Naive thymus-derived CD4-positive, alpha-beta T cell (primary cell): ENCODE data around the gene GAK. TPM values are rescaled to one million over a fixed set of nuclear protein-coding genes. Genes with fewer than 3 reads are reported as not detected.

Experiments used
- ATAC-seq: fragments of 150-1000 bp; cut with Tn5 transposase; 2 replicates; pipeline ENCODE4 v1.10.0; 2021; ENCODE audit warnings: mild to moderate bottlenecking, moderate library complexity
- CTCF ChIA-PET: fragments of 350-600 bp; sonication (Branson Sonifier 250); formaldehyde crosslinking; loops from one replicate; lab custom pipeline; 2021; ENCODE audit warnings: antibody characterized with exemption; lab: Charles Lee
- POLR2A ChIA-PET: fragments of 350-600 bp; sonication (Branson Sonifier 250); formaldehyde crosslinking; loops from one replicate; lab custom pipeline; 2021; ENCODE audit warnings: antibody characterized with exemption, inconsistent platforms; lab: Charles Lee
- DNase-seq, 9 donors: peaks; one replicate each; pipeline versions ENCODE4 v3.0.0 to v3.0.0-alpha.2; 2020 to 2022; ENCODE audit warnings: mixed read lengths in 1 of 9
- H3K27ac ChIP-seq: one replicate; pipeline ENCODE4 v1.7.0; 2013; ENCODE audit warnings: mild to moderate bottlenecking, low read depth, low read length, moderate library complexity
- H3K27me3 ChIP-seq, 2 donors: one replicate each; pipeline ENCODE4 v1.7.0; 2013; ENCODE audit warnings: low read length in 2 of 2, mild to moderate bottlenecking in 2 of 2, moderate library complexity in 2 of 2; ENCODE audit not compliant: control insufficient read depth in 2 of 2, insufficient read depth in 2 of 2
- H3K36me3 ChIP-seq, 3 experiments: 1 replicate in 2 of 3; 2 replicates in 1 of 3; pipeline ENCODE4 v1.7.0; 2013; ENCODE audit warnings: low read length in 3 of 3, mild to moderate bottlenecking in 3 of 3, moderate library complexity in 1 of 3; ENCODE audit not compliant: insufficient read depth in 3 of 3, control insufficient read depth in 2 of 3
- H3K4me1 ChIP-seq, 2 donors: one replicate each; pipeline ENCODE4 v1.7.0; 2013; ENCODE audit warnings: low read length in 2 of 2, mild to moderate bottlenecking in 2 of 2, moderate library complexity in 1 of 2; ENCODE audit not compliant: control insufficient read depth in 2 of 2, insufficient read depth in 2 of 2
- H3K4me3 ChIP-seq: 2 replicates; pipeline ENCODE4 v1.7.0; 2013; ENCODE audit warnings: mild to moderate bottlenecking, low read length
- H3K9me3 ChIP-seq, 3 experiments: 1 replicate in 2 of 3; 2 replicates in 1 of 3; pipeline ENCODE4 v1.7.0; 2013; ENCODE audit warnings: low read length in 3 of 3; ENCODE audit not compliant: control insufficient read depth in 2 of 3
- H3K27ac Mint-ChIP-seq, 9 donors: one replicate each; pipeline ENCODE4 v1.8.0; 2020 to 2022; ENCODE audit warnings: mixed read lengths in 9 of 9, mild to moderate bottlenecking in 8 of 9, moderate library complexity in 5 of 9, inconsistent platforms in 2 of 9
- H3K27me3 Mint-ChIP-seq, 5 donors: one replicate each; pipeline ENCODE4 v1.8.0; 2021 to 2022; ENCODE audit warnings: mixed read lengths in 5 of 5, mild to moderate bottlenecking in 1 of 5
- H3K36me3 Mint-ChIP-seq, 5 donors: one replicate each; pipeline ENCODE4 v1.8.0; 2020 to 2022; ENCODE audit warnings: mixed read lengths in 5 of 5, mild to moderate bottlenecking in 3 of 5, inconsistent platforms in 1 of 5
- H3K4me1 Mint-ChIP-seq, 7 donors: one replicate each; pipeline ENCODE4 v1.8.0; 2020 to 2022; ENCODE audit warnings: mixed read lengths in 7 of 7, mild to moderate bottlenecking in 3 of 7, inconsistent platforms in 1 of 7
- H3K4me3 Mint-ChIP-seq, 10 donors: one replicate each; pipeline ENCODE4 v1.8.0; 2020 to 2022; ENCODE audit warnings: mild to moderate bottlenecking in 10 of 10, mixed read lengths in 10 of 10, moderate library complexity in 6 of 10, inconsistent platforms in 2 of 10
- H3K9me3 Mint-ChIP-seq, 11 donors: one replicate each; pipeline ENCODE4 v1.8.0; 2020 to 2022; ENCODE audit warnings: mixed read lengths in 11 of 11, mild to moderate bottlenecking in 4 of 11, inconsistent platforms in 1 of 11, moderate library complexity in 1 of 11
- intact Hi-C, 2 donors: fragments of 100-400 bp; cut with micrococcal nuclease; formaldehyde crosslinking; loops; one replicate each; pipeline ENCODE4 v1.15.1; 2023
- polyA plus RNA-seq, 2 donors: library from polyadenylated mRNA; unstranded; fragments of 300-500 nt; fragmentation: Illumina TruSeq; gene quantifications; one replicate each; pipeline ENCODE4 v1.2.3, GENCODE V29; 2021
- total RNA-seq, 6 experiments: library from RNA in 5 of 6; stranded (reverse) in 5 of 6; gene quantifications; 1 replicate in 5 of 6; 2 replicates in 1 of 6; pipeline ENCODE4 v1.2.3 and lab custom pipeline; 2021 to 2026

Gene GAK
- total and polyA plus RNA-seq, 7 experiments from 2014 or later = 34.0 to 206 (median 170) TPM

GRCh38 chr4:831483-831805, 100.7 kb downstream of the GAK start:
- Histone ChIP-seq H3K27ac (no peak overlapping the region), H3K27me3 (peaks cover 0 to 4% of the 10 kb centered on the region in 2 donors), H3K4me1 (no peaks in the 10 kb centered on the region), H3K36me3 (no peaks in the 10 kb centered on the region), H3K9me3 (peaks cover 0 to 19% (median 0%) of the 10 kb centered on the region in 3 experiments), H3K4me3 (no peak overlapping the region)
- ATAC-seq (no peak), DNase-seq (no peak)
- Mint-ChIP-seq H3K4me1 (peaks cover 4 to 11% (median 6%) of the 10 kb centered on the region in 7 donors), H3K27ac (no peak overlapping the region), H3K27me3 (peaks cover 7 to 19% (median 15%) of the 10 kb centered on the region in 5 donors), H3K4me3 (no peak overlapping the region), H3K36me3 (peaks cover 0 to 5% (median 3%) of the 10 kb centered on the region in 5 donors), H3K9me3 (peaks cover 0 to 19% (median 2%) of the 10 kb centered on the region in 11 donors)
- POLR2A ChIA-PET = interaction anchor here (0.7 kb wide), 1 partner anchor 224 kb away, joined by 4 read pairs; no protein-coding TSS in a partner anchor
- intact Hi-C loops = no loop called here
- CTCF ChIA-PET = no interaction called here

- Mint-ChIP-seq H3K27me3 (peaks cover 7 to 19% (median 15%) of the 10 kb centered on the region in 5 donors), H3K27ac (no peak overlapping the region), H3K9me3 (peaks cover 0 to 13% (median 2%) of the 10 kb centered on the region in 11 donors), H3K4me3 (no peak overlapping the region), H3K4me1 (peaks cover 4 to 11% (median 6%) of the 10 kb centered on the region in 7 donors), H3K36me3 (peaks cover 0 to 5% (median 3%) of the 10 kb centered on the region in 5 donors)
- H3K36me3 ChIP-seq = no peaks in the 10 kb centered on the region
- H3K27me3 ChIP-seq = peaks cover 0 to 4% of the 10 kb centered on the region in 2 donors
- no peak for DNase-seq
- CTCF ChIA-PET = no interaction called here
- intact Hi-C loops = no loop called here
- H3K9me3 ChIP-seq = peaks cover 0 to 19% (median 0%) of the 10 kb centered on the region in 3 experiments
- H3K27ac ChIP-seq = no peak overlapping the region
- no peaks in the 10 kb centered on the region for H3K4me1 ChIP-seq
- POLR2A ChIA-PET = interaction anchor here (0.7 kb wide), 1 partner anchor 225 kb away, joined by 4 read pairs; no protein-coding TSS in a partner anchor
- no peak for ATAC-seq
- no peak overlapping the region for H3K4me3 ChIP-seq
Measured at GRCh38 chr4:830601-831482, 101.3 kb downstream of the GAK start.

- intact Hi-C loops = no loop called here
- Histone ChIP-seq H3K27ac (no peak overlapping the region), H3K9me3 (peaks cover 0 to 19% (median 0%) of the 10 kb centered on the region in 3 experiments), H3K36me3 (no peaks in the 10 kb centered on the region), H3K4me3 (no peak overlapping the region), H3K27me3 (peaks cover 0 to 4% of the 10 kb centered on the region in 2 donors), H3K4me1 (no peaks in the 10 kb centered on the region)
- peaks cover 0 to 12% (median 2%) of the 10 kb centered on the region in 11 donors for H3K9me3 Mint-ChIP-seq
- ATAC-seq (no peak), DNase-seq (no peak)
- POLR2A ChIA-PET = no interaction called here
- H3K36me3 Mint-ChIP-seq = peaks cover 0 to 5% (median 3%) of the 10 kb centered on the region in 5 donors
- H3K27ac Mint-ChIP-seq = no peak overlapping the region
- CTCF ChIA-PET = no interaction called here
- peaks cover 7 to 21% (median 16%) of the 10 kb centered on the region in 5 donors for H3K27me3 Mint-ChIP-seq
- no peak overlapping the region for H3K4me3 Mint-ChIP-seq
- peaks cover 4 to 11% (median 6%) of the 10 kb centered on the region in 7 donors for H3K4me1 Mint-ChIP-seq
Measured at GRCh38 chr4:829761-830600, 102.1 kb downstream of the GAK start.

GRCh38 chr4:829291-829690, 102.8 kb downstream of the GAK start:
- Mint-ChIP-seq H3K36me3 (peaks cover 0 to 5% (median 3%) of the 10 kb centered on the region in 5 donors), H3K27me3 (peaks cover 7 to 25% (median 23%) of the 10 kb centered on the region in 5 donors), H3K27ac (no peak overlapping the region), H3K4me3 (no peak overlapping the region), H3K9me3 (peaks cover 0 to 12% (median 2%) of the 10 kb centered on the region in 11 donors), H3K4me1 (peaks cover 4 to 11% (median 6%) of the 10 kb centered on the region in 7 donors)
- intact Hi-C loops = no loop called here
- no peak overlapping the region for H3K4me3 ChIP-seq
- H3K9me3 ChIP-seq = peaks cover 0 to 19% (median 0%) of the 10 kb centered on the region in 3 experiments
- no peak overlapping the region for H3K27ac ChIP-seq
- H3K36me3 ChIP-seq = no peaks in the 10 kb centered on the region
- peaks cover 4 to 6% of the 10 kb centered on the region in 2 donors for H3K27me3 ChIP-seq
- DNase-seq (no peak), ATAC-seq (no peak)
- POLR2A ChIA-PET = no interaction called here
- no peaks in the 10 kb centered on the region for H3K4me1 ChIP-seq
- CTCF ChIA-PET = no interaction called here

GRCh38 chr4:828641-829271, 103.4 kb downstream of the GAK start:
- H3K9me3 Mint-ChIP-seq = peaks cover 0 to 12% (median 2%) of the 10 kb centered on the region in 11 donors
- Histone ChIP-seq H3K4me1 (no peaks in the 10 kb centered on the region), H3K9me3 (peaks cover 0 to 19% (median 0%) of the 10 kb centered on the region in 3 experiments), H3K27ac (no peak overlapping the region), H3K27me3 (peaks cover 4 to 6% of the 10 kb centered on the region in 2 donors), H3K4me3 (no peak overlapping the region), H3K36me3 (no peaks in the 10 kb centered on the region)
- POLR2A ChIA-PET = no interaction called here
- H3K4me3 Mint-ChIP-seq = no peak overlapping the region
- CTCF ChIA-PET = no interaction called here
- DNase-seq (no peak), ATAC-seq (no peak)
- intact Hi-C loops = no loop called here
- no peak overlapping the region for H3K27ac Mint-ChIP-seq
- peaks cover 7 to 29% (median 26%) of the 10 kb centered on the region in 5 donors for H3K27me3 Mint-ChIP-seq
- peaks cover 4 to 11% (median 7%) of the 10 kb centered on the region in 7 donors for H3K4me1 Mint-ChIP-seq
- H3K36me3 Mint-ChIP-seq = peaks cover 0 to 5% (median 3%) of the 10 kb centered on the region in 5 donors
